ENCODE data around the gene PTGER2.

PTGER2 gene

GRCh38 chr14:52307376-52307775, 6.7 kb upstream of the PTGER2 start:
- no peak for DNase-seq

DNA sequence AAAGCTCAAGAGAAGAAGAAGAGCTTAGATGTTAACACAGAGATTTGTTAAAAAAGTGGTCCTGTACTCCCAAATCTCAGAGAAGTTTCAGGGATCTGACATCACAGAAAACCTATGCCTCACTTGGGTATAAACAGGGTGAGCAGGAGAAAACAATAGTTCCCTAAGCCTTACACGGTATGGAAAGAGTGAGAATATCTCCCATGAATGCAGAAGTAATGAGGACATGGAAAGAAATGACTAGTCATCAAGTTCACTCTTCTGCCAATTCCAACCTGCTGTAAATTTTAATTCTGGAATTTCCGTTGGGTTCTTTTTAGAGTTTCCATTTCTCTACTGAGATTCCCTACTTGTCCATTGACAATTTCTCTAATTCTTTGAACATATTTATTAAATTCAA, 6.2 kb upstream of the PTGER2 start:
- DNase-seq, result no peak

- no peak for DNase-seq
Observed at GRCh38 chr14:52310541-52310940, 3.6 kb upstream of the PTGER2 start.

DNA sequence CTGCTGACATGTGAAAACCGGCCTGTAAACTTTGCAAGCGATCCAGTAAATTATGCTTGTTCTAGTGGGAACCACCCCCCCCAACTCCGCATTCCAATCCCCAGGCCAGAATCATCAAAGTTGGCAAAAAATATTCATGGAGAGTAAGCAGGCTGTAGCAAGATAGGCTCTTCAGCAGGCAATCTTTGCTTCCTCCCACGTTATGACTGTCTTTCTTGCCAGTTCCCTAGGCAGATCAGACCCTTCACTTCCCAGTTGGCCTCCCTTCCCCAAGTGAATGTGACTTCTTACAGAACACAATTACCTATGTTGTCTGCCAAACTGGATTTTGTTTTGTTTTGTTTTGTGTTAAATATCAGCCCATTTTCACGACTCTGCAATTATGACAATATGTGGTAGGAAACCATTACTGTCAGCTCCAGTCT, 1.2 kb upstream of the PTGER2 start:
- DNase-seq, result no peak

DNA sequence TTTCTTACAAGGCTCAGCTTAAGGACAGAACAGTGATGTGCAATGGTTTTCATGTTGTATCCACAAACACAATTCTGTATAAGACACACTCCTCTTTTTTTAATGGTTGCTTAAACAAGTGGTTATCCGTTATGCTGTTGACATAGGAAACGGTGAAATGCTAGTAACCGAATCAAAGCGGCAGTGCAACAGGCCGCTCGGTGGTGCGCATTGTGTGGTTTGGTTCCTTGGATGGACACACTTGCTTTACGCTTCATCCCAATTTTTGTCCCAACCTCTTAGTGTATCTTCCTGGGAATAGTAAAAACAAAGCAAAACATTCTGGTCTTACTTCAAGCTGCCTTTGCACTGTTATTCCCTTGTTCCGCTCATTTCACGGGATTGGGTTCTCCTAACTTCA, 650 bp upstream of the PTGER2 start:
- DNase-seq, result no peak

GRCh38 chr14:52314595-52315354, 663 bp downstream of the PTGER2 start:
- no peak for DNase-seq

DNA sequence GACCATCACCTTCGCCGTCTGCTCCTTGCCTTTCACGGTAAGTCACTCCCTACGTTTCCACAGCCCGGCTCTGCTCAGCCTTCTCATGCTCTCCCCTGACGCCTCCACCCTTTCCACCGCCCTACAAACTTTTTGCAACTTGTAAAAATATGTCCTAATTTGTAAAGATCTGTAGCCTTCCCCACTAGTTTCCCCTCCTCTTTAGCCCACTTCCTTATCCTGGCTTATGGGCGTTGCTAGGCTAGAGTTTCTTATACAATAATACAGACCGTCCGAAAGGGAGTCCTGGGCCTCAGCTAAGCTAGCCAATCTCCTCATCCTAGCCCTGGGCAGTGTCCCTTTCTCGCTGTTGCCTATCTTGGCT, 1.2 kb downstream of the PTGER2 start:
- no peak for DNase-seq

GRCh38 chr14:52318062-52318461, 4.0 kb downstream of the PTGER2 start:
- no peak for DNase-seq

DNA sequence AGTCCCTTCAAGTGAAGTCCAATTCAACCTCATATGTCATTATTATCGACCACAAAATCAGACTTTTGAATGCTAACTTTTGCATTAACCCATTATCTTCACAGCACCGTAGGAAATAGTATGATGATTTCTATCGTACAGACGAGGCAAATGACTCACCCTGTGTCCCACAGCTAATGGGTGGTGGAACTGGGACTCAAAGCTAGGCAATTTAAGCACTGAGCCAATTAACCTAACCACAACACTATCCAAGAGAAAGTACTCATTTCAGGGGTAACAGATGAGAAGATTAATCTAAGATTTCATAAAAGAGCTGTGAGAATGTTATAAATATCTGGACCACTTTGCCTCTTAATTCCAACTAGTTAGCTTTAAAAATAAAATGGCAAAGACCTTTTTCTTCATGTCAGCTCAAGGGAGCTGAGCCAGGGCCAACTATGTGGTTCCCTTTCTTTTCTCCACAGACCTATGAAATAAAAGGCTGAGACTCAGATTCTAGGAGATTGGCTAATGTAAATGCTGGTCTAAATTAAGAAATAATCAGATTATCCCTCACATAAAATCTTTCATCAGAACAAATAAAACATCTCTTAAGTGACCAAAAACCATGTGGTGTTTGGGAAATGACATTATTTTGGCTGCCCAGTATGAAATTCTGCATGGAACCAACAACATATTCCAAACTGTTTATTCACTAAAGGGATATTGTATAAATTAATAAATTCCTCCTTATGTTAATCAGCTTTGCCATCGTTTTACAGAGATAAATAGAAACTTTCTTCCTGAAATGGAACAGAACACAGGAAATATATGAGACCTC, 4.9 kb downstream of the PTGER2 start:
- no peak for DNase-seq

- no peak for DNase-seq
Observed at GRCh38 chr14:52319919-52320318, 5.8 kb downstream of the PTGER2 start.

- DNase-seq, result no peak
Observed at GRCh38 chr14:52325126-52325525, 11.0 kb downstream of the PTGER2 start.

DNA sequence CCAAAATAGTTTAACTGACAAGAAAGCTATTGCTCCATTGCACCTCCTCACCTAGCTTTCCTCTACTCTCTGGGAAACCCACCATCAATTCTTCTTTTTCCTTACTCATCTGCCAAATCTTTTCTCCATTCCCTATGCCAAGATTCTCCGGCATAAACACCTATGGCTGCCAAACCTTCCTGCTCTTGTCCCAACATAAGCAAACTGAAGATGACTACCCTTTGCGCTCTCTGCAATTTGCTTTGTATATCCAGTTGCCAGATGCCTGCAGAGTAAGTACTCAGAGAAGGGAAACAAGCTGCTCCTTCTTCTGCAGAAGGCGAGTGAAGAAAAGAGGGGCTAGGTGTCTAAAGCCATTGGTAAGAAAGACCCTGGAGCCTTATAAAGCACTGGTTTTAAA, 11.5 kb downstream of the PTGER2 start:
- no peak for DNase-seq

DNA sequence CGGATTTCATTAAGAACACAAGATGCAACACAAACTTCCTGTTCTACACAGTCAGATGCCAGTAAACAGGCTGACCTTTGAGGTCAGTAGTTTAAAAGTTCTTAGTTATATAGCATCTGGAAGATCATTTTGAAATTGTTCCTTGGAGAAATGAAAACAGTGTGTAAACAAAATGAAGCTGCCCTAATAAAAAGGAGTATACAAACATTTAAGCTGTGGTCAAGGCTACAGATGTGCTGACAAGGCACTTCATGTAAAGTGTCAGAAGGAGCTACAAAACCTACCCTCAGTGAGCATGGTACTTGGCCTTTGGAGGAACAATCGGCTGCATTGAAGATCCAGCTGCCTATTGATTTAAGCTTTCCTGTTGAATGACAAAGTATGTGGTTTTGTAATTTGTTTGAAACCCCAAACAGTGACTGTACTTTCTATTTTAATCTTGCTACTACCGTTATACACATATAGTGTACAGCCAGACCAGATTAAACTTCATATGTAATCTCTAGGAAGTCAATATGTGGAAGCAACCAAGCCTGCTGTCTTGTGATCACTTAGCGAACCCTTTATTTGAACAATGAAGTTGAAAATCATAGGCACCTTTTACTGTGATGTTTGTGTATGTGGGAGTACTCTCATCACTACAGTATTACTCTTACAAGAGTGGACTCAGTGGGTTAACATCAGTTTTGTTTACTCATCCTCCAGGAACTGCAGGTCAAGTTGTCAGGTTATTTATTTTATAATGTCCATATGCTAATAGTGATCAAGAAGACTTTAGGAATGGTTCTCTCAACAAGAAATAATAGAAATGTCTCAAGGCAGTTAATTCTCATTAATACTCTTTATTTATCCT, 13.5 kb downstream of the PTGER2 start:
- DNase-seq, result no peak

DNA sequence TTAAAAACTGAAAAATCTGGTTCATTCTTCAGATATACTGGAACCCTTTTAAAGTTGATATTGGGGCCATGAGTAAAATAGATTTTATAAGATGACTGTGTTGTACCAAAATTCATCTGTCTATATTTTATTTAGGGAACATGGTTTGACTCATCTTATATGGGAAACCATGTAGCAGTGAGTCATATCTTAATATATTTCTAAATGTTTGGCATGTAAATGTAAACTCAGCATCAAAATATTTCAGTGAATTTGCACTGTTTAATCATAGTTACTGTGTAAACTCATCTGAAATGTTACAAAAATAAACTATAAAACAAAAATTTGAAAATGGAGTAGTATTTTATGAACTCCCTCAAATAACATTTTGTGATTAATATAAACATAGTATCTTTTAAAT, 14.2 kb downstream of the PTGER2 start:
- no peak for DNase-seq

- no peak for DNase-seq
Observed at GRCh38 chr14:52329678-52330369, 15.7 kb downstream of the PTGER2 start.

DNA sequence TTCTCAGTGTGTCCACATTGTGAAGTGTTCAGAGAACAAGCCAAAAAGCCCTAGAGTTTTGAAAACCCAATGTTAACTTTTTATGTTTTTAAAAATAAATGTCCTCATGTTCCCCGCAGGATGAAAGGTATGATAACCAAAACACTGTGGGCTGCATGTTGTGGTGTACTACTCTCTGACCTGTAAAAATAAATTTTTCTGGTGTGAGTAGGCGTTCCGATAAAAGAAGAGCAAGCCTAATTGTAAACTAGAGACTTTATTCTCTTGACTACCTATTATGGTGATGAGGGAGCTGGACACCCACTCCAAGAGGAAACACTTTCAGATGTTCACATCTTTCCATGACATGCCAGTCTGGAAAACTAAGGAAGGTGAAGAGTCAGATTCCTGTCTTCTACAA, 18.2 kb downstream of the PTGER2 start:
- DNase-seq, result no peak

GRCh38 chr14:52333108-52333507, 19.0 kb downstream of the PTGER2 start:
- DNase-seq, result no peak

DNA sequence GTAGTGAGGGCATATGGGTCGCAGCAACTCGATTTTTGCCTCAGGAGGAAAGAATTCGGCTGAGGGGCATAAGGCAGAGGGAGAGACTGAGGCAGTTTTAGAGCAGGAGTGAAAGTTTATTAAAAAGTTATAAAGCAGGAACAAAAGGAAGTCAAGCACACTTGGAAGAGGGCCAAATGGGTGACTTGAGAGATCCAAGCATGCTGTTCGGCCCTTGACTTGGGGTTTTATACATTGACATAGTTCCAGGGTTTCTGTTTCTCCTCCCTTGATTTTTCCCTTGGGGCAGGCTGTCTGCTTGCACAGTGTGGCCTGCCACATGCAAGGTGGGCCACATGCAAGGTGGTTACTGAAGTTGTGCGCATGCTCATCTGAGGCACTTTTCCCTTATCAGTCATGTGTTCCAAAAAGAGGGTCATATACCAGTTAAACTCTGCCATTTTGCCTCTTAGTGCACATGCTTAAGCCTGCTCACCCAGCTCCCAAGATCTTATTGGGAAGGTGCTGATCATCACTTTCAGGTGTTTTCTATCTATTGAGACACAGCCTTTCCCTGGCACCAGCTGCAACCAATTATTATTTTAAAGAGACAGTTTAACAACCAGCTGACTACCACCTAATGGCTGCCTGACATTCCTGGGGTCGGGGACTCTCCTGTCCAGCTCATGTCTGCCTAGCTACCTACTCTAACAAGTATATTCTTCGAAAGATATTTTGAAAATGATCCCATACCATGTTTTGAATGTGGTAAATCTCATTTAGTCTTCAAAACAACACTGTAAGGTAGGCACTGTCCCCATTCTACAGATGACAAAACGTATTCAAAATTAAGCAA, 19.9 kb downstream of the PTGER2 start:
- DNase-seq, result no peak

DNA sequence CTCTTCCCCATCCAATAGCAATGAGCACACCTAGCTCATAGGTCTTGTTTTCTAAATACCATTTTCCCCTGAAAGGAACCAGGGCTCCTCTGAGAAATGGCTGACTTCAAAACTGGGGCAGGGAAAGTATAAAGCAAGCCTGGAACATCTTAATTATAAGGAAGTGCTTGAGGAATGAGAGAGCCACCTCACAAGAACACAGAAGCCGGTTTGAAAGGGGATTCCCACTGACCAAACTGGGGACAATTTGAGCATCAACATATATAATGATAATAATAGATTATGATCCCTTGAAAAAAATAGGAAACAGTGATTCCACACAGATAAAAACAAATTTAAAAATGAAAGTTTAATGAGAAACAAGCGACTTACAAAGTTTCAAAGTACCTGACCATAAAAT, 22.1 kb downstream of the PTGER2 start:
- DNase-seq, result no peak

GRCh38 chr14:52338051-52338681, 24.1 kb downstream of the PTGER2 start:
- no peak for DNase-seq

- no peak for DNase-seq
Observed at GRCh38 chr14:52339262-52339661, 25.1 kb downstream of the PTGER2 start.

Measured in NCI-H1105 treated with DMSO at 0.1 percent for 48 hours (cell line).